GM12878 (cell line): ENCODE measurements around the gene STOML2. TPM values are rescaled to one million over a fixed set of nuclear protein-coding genes. Genes with fewer than 3 reads are reported as not detected.

ENCODE experiments used
- ATAC-seq: fragments of 200-7000 bp; cut with Tn5 transposase; 3 replicates; pipeline ENCODE4 v1.9.1; 2020; ENCODE audit warnings: mild to moderate bottlenecking, moderate library complexity
- BruUV-seq: library from RNA; stranded (reverse); fragments of 400-500 nt; replicated peaks from 2 replicates; lab custom pipeline; 2021; lab: Mats Ljungman, UMichigan
- CTCF ChIA-PET: fragments of 300-600 bp; sonication (Branson Sonifier 250); formaldehyde crosslinking; extraction: SDS; loops from one replicate; lab custom pipeline; 2021; ENCODE audit warnings: inconsistent platforms; lab: Yijun Ruan, JAX
- POLR2A ChIA-PET: fragments of 350-600 bp; formaldehyde crosslinking; extraction: SDS; loops from one replicate; lab custom pipeline; 2021; ENCODE audit warnings: inconsistent platforms; lab: Charles Lee
- RAD21 ChIA-PET: fragments of 300-600 bp; sonication (Branson Sonifier 250); formaldehyde crosslinking; loops from one replicate; lab custom pipeline; 2023; ENCODE audit warnings: antibody characterized with exemption; ENCODE audit not compliant: unreplicated experiment; lab: Charles Lee
- SMC1A ChIA-PET: fragments of 300-600 bp; sonication (Branson Sonifier 250); formaldehyde crosslinking; loops from one replicate; lab custom pipeline; 2023; ENCODE audit not compliant: unreplicated experiment, uncharacterized antibody; lab: Charles Lee
- DNase-seq: peaks from one replicate; pipeline ENCODE4 v3.0.0-alpha.2; 2011; ENCODE audit warnings: low read depth, low spot score
- FAIRE-seq: peaks from 3 replicates; lab custom pipeline; 2011; peaks lifted over from hg19 to GRCh38; lab: Jason Lieb, UNC
- H2AFZ ChIP-seq: 2 replicates; pipeline ENCODE4 v1.6.0; 2011; ENCODE audit warnings: low read depth, low read length, control low read depth; ENCODE audit not compliant: control insufficient read depth
- H3K27ac ChIP-seq: 2 replicates; pipeline ENCODE4 v1.5.1; 2011; ENCODE audit warnings: control low read depth; ENCODE audit not compliant: control insufficient read depth, insufficient read depth
- H3K27me3 ChIP-seq, 2 experiments: replicated peaks in 1 of 2; 2 replicates each; pipeline versions ENCODE4 v1.6.0 to v1.6.1; 2011; ENCODE audit warnings: low read length in 1 of 2; ENCODE audit not compliant: control insufficient read depth in 2 of 2, insufficient read depth in 2 of 2
- H3K36me3 ChIP-seq, 2 experiments: 2 replicates each; pipeline ENCODE4 v1.5.1; 2011; ENCODE audit warnings: low read length in 1 of 2; ENCODE audit not compliant: control insufficient read depth in 2 of 2, insufficient read depth in 2 of 2
- H3K4me1 ChIP-seq: 2 replicates; pipeline ENCODE4 v1.6.1; 2011; ENCODE audit warnings: mild to moderate bottlenecking, low read length, moderate library complexity, mixed read lengths; ENCODE audit not compliant: control insufficient read depth, insufficient read depth
- H3K4me2 ChIP-seq: 2 replicates; pipeline ENCODE4 v1.6.0; 2011; ENCODE audit warnings: control low read depth; ENCODE audit not compliant: control insufficient read depth, insufficient read depth
- H3K4me3 ChIP-seq: fragments of 200-600 bp; sonication (generic); 2 replicates; pipeline ENCODE4 v1.5.1; 2016
- H3K79me2 ChIP-seq: 2 replicates; pipeline ENCODE4 v1.6.0; 2011; ENCODE audit warnings: low read length; ENCODE audit not compliant: control insufficient read depth, insufficient read depth
- H3K9ac ChIP-seq: 2 replicates; pipeline ENCODE4 v1.8.0; 2011; ENCODE audit warnings: low read length, control low read depth, mixed read lengths; ENCODE audit not compliant: control insufficient read depth, insufficient read depth
- H3K9me3 ChIP-seq: replicated peaks from 3 replicates; pipeline ENCODE4 v1.5.1; 2011; ENCODE audit warnings: mild to moderate bottlenecking, low read length; ENCODE audit not compliant: control insufficient read depth, insufficient read depth
- H4K20me1 ChIP-seq: 2 replicates; pipeline ENCODE4 v1.6.0; 2011; ENCODE audit not compliant: control insufficient read depth, insufficient read depth
- BMI1 ChIP-seq: fragments of 450-650 bp; IDR thresholded peaks from 2 replicates; pipeline ENCODE4 v1.6.1; 2016; ENCODE audit warnings: mild to moderate bottlenecking, moderate library complexity, borderline replicate concordance
- CHD1 ChIP-seq: IDR thresholded peaks from 2 replicates; pipeline ENCODE4 v1.6.1; 2012; ENCODE audit warnings: low read depth, low read length, improper control_type of control experiment
- ETV6 ChIP-seq, 2 experiments: fragments of 450-650 bp in 1 of 2; IDR thresholded peaks in 1 of 2; conservative IDR thresholded peaks in 1 of 2; 2 replicates each; pipeline ENCODE4 v1.6.1; 2014; ENCODE audit warnings: antibody characterized with exemption in 1 of 2, borderline replicate concordance in 1 of 2, low read depth in 1 of 2, mild to moderate bottlenecking in 1 of 2, moderate library complexity in 1 of 2
- EZH2 ChIP-seq: IDR thresholded peaks from 2 replicates; pipeline ENCODE4 v1.6.1; 2012; ENCODE audit warnings: low read depth, mild to moderate bottlenecking, control low read depth, inconsistent platforms, low read length, borderline replicate concordance; ENCODE audit not compliant: control insufficient read depth
- HDAC6 ChIP-seq: fragments of 200-600 bp; sonication (generic); IDR thresholded peaks from one replicate; pipeline ENCODE4 v1.8.0; 2017; ENCODE audit warnings: antibody characterized with exemption; ENCODE audit not compliant: unreplicated experiment
- KDM1A ChIP-seq: fragments of 200-600 bp; sonication (generic); IDR thresholded peaks from 2 replicates; pipeline ENCODE4 v1.6.1; 2016; ENCODE audit warnings: borderline replicate concordance
- RCOR1 ChIP-seq: conservative IDR thresholded peaks from 2 replicates; pipeline ENCODE4 v1.6.1; 2012; ENCODE audit warnings: low read depth, low read length, improper control_type of control experiment
- ZNF24 ChIP-seq: fragments of 450-650 bp; IDR thresholded peaks from 2 replicates; pipeline ENCODE4 v1.6.1; 2017; ENCODE audit warnings: antibody characterized with exemption, mild to moderate bottlenecking
- WGBS: methylation state at CpG from one replicate; pipeline ENCODE4 v1.1.6; 2016; ENCODE audit warnings: low lambda C conversion rate; ENCODE audit not compliant: insufficient replicate concordance, insufficient coverage; ENCODE audit errors: missing lambda C conversion rate; 5-methylcytosine and 5-hydroxymethylcytosine counted together
- in situ Hi-C: fragments of 300-500 bp; cut with MboI; formaldehyde crosslinking; loops from 9 replicates; pipeline ENCODE4 v1.14.3; 2018; ENCODE audit warnings: mixed read lengths
- intact Hi-C: fragments of 100-400 bp; cut with micrococcal nuclease; formaldehyde crosslinking; loops from one replicate; pipeline ENCODE4 v1.14.2; 2022; ENCODE audit not compliant: unreplicated experiment
- polyA plus RNA-seq, 11 experiments: library from polyadenylated mRNA; depleted of rRNA in 4 of 11; unstranded in 6 of 11; stranded (reverse) in 5 of 11; fragments of >200 nt; fragmentation: Nextera tagmentation in 4 of 11; fragmentation: Illumina TruSeq in 1 of 11; extraction: Ambion mirVana in 4 of 11; extraction: Trizol in 1 of 11; gene quantifications; 1 replicate in 1 of 11; 2 replicates in 10 of 11; pipeline versions ENCODE4 v1.2.1 to v1.2.3, GENCODE V29; 2011 to 2016; ENCODE audit warnings: inconsistent platforms in 2 of 11, missing spikeins in 2 of 11, low read depth in 1 of 11
- total RNA-seq, 4 experiments: library from RNA; depleted of rRNA in 3 of 4; stranded (reverse); fragments of >200 nt in 3 of 4; fragmentation: Illumina TruSeq in 1 of 4; extraction: Trizol in 1 of 4; gene quantifications; 2 replicates each; pipeline versions ENCODE4 v1.2.1 to v1.2.3, GENCODE V29; 2013 to 2021
- TF ChIP-seq, protein P1 (sequence below): fragments of 450-650 bp; IDR thresholded peaks from 2 replicates; pipeline ENCODE4 v1.6.1; 2016; ENCODE audit warnings: mild to moderate bottlenecking

The STOML2 gene
- total and polyA plus RNA-seq, 10 of the 15 experiments (the other 5 are each of a cell fraction or from before 2014, with no cell fraction given): 112 to 284 (median 207) TPM

DNA sequence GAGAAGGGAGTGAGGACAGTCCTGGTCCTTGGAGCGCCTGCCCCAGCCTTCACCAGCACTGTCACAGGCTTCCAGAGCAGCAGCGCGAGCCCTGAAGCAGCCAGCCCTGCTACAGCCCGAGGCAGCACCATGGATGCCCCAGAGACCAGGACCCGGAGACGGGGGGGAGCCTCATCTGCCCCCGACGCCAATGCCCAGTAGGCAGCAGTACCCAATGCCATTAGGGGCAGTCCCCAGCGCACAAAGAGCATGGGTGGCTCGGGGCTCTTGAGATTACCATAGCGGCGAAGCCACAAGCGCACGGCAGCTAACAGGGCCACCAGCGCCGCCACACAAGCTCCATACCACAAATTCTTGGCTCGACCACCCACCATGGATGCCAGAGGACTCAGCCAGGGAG, 11.4 kb downstream of the STOML2 start:
- in situ Hi-C loops: no loop called here
- POLR2A ChIA-PET: interaction anchor here (0.6 to 6.7 kb wide), 3 partner anchors 12 to 915 kb away, joined by 3 to 35 read pairs (median 4); partner anchors contain the start of gene FANCG
- FAIRE-seq (no peak), DNase-seq (no peak), ATAC-seq (no peak)
- no TSS peak for BruUV-seq
- peaks cover 4% of the 10 kb centered on the region; the same call in 1 of the 2 replicates for H3K4me1 ChIP-seq
- H4K20me1 ChIP-seq: no peaks in the 10 kb centered on the region
- WGBS: 97% methylated on average over 17 of the region's 17 CpGs
- TF ChIP-seq CHD1 (no peak), ZNF24 (no peak), ETV6 (conservative IDR thresholded peaks at IDR 0.05 in 1 of 2, IDR thresholded peaks at IDR 0.05 in 1 of 2; ENCODE audit: borderline replicate concordance in 1 of 2, low read depth in 1 of 2) (no peak), HDAC6 (no peak), RCOR1 (no peak), BMI1 (no peak), KDM1A (no peak), EZH2 (no peak)
- TF ChIP-seq, protein P1, sequence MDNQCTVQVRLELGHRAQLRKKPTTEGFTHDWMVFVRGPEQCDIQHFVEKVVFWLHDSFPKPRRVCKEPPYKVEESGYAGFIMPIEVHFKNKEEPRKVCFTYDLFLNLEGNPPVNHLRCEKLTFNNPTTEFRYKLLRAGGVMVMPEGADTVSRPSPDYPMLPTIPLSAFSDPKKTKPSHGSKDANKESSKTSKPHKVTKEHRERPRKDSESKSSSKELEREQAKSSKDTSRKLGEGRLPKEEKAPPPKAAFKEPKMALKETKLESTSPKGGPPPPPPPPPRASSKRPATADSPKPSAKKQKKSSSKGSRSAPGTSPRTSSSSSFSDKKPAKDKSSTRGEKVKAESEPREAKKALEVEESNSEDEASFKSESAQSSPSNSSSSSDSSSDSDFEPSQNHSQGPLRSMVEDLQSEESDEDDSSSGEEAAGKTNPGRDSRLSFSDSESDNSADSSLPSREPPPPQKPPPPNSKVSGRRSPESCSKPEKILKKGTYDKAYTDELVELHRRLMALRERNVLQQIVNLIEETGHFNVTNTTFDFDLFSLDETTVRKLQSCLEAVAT: no peak
- intact Hi-C loops: no loop called here
- H3K27ac ChIP-seq: no peak overlapping the region
- H3K9me3 ChIP-seq: no peaks in the 10 kb centered on the region
- H3K9ac ChIP-seq: no peak overlapping the region
- H3K79me2 ChIP-seq: peaks cover 7% of the 10 kb centered on the region
- peaks cover 11 to 25% of the 10 kb centered on the region in 2 experiments for H3K36me3 ChIP-seq
- no peak overlapping the region for H3K4me3 ChIP-seq
- H3K27me3 ChIP-seq: no peaks in the 10 kb centered on the region
- SMC1A ChIA-PET: interaction anchor here (2.8 kb wide), 1 partner anchor 20 kb away, joined by 9 read pairs; the partner anchor contains the start of gene VCP
- no peak overlapping the region for H3K4me2 ChIP-seq
- H2AFZ ChIP-seq: no peak overlapping the region
- CTCF ChIA-PET: no interaction called here
- RAD21 ChIA-PET: interaction anchor here (1.0 kb wide), 1 partner anchor 11 kb away, joined by 3 read pairs; no protein-coding TSS in a partner anchor
